Choroid plexus epithelial cell (primary cell): ENCODE data around the gene PPP1R37.

Source experiments
- DNase-seq: peaks from one replicate; pipeline ENCODE4 v3.0.0-alpha.2; 2010; ENCODE audit warnings: low read depth
- H3K4me3 ChIP-seq: 2 replicates; pipeline ENCODE4 v1.5.1; 2011; ENCODE audit warnings: low read depth, mild to moderate bottlenecking, control low read depth, low read length, moderate library complexity
- CTCF ChIP-seq: conservative IDR thresholded peaks from 2 replicates; pipeline ENCODE4 v1.5.1; 2011; ENCODE audit warnings: low read depth, mild to moderate bottlenecking, control low read depth, inconsistent platforms, low read length, moderate library complexity

The PPP1R37 gene

GRCh38 chr19:45087531-45087930 lies 5.4 kb upstream of the PPP1R37 start:
- no peak for TF ChIP-seq CTCF
- no peak for DNase-seq
- H3K4me3 ChIP-seq = no peak overlapping the region

- TF ChIP-seq CTCF = no peak
- H3K4me3 ChIP-seq = no peak overlapping the region
- DNase-seq = no peak
These were observed 2.9 kb upstream of the PPP1R37 start for GRCh38 chr19:45090034-45090433.

- H3K4me3 ChIP-seq = peak overlapping the region; percentile 73
- no peak for TF ChIP-seq CTCF
- DNase-seq = no peak
These were observed 2.4 kb upstream of the PPP1R37 start for GRCh38 chr19:45090606-45091005.

GRCh38 chr19:45091031-45091923 lies 1.7 kb upstream of the PPP1R37 start:
- no peak for TF ChIP-seq CTCF
- peak overlapping the region; percentile 73 for H3K4me3 ChIP-seq
- peak; percentile 99 for DNase-seq

- DNase-seq = no peak
- no peak for TF ChIP-seq CTCF
- H3K4me3 ChIP-seq = peak overlapping the region; percentile 73
These were observed 1.2 kb downstream of the PPP1R37 start for GRCh38 chr19:45094137-45094536.

GRCh38 chr19:45094707-45095106 lies 1.7 kb downstream of the PPP1R37 start:
- no peak for TF ChIP-seq CTCF
- H3K4me3 ChIP-seq = peak overlapping the region; percentile 27
- no peak for DNase-seq
